Activated CD8-positive, alpha-beta memory T cell treated with anti-CD3 and anti-CD28 coated beads for 36 hours (primary cell): Measurements from ENCODE around the gene DACH1. TPM values are rescaled to one million over a fixed set of nuclear protein-coding genes. Genes with fewer than 3 reads are reported as not detected.
"Not testable (repeated sequence)": the region's sequence is repeated elsewhere in the genome, so short reads cannot be mapped to it uniquely, and the experiment has no call there.

Experiments used
- CTCF ChIA-PET: fragments of 350-600 bp; sonication (Branson Sonifier 250); formaldehyde crosslinking; loops from one replicate; lab custom pipeline; 2021; ENCODE audit warnings: antibody characterized with exemption; lab: Charles Lee
- POLR2A ChIA-PET: fragments of 350-600 bp; sonication (Branson Sonifier 250); formaldehyde crosslinking; loops from one replicate; lab custom pipeline; 2021; ENCODE audit warnings: antibody characterized with exemption; lab: Charles Lee
- total RNA-seq, 2 experiments: library from RNA; stranded (reverse); gene quantifications; one replicate each; pipeline ENCODE4 v1.2.3, GENCODE V29; 2021

Gene DACH1
- total RNA-seq, 2 experiments from 2014 or later = not detected

- ChIA-PET POLR2A (no interaction called here), CTCF (no interaction called here)
Observed at GRCh38 chr13:71789693-71790329, 77.2 kb downstream of the DACH1 start.

- ChIA-PET POLR2A (no interaction called here), CTCF (no interaction called here)
Observed at GRCh38 chr13:71789037-71789436, 78.0 kb downstream of the DACH1 start.

GRCh38 chr13:71787414-71787813, 79.6 kb downstream of the DACH1 start:
- ChIA-PET CTCF (no interaction called here), POLR2A (no interaction called here)

GRCh38 chr13:71786875-71787274, 80.1 kb downstream of the DACH1 start:
- ChIA-PET CTCF (no interaction called here), POLR2A (no interaction called here)

- ChIA-PET POLR2A (no interaction called here), CTCF (no interaction called here)
Observed at GRCh38 chr13:71785361-71785760, 81.6 kb downstream of the DACH1 start.

GRCh38 chr13:71780546-71780945, 86.5 kb downstream of the DACH1 start:
- POLR2A ChIA-PET = no interaction called here
- CTCF ChIA-PET = no interaction called here

DNA sequence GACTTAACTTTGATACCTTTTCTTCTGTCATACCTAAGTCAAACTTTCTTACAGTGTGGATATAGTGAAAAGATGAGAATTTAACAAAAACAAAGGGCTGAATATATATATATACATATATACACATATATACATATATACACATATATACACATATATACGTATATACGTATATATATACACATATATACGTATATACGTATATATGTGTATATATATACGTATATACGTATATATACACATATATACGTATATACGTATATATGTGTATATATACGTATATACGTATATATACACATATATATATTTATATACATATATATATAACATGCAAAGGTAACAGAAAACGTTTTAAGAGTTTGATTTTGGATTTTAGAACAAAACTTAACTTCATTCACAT, 88.0 kb downstream of the DACH1 start:
- POLR2A ChIA-PET, CTCF ChIA-PET: not testable (repeated sequence)

GRCh38 chr13:71775966-71776365, 91.0 kb downstream of the DACH1 start:
- ChIA-PET CTCF (no interaction called here), POLR2A (no interaction called here)

- ChIA-PET CTCF (no interaction called here), POLR2A (no interaction called here)
Observed at GRCh38 chr13:71774863-71775262, 92.1 kb downstream of the DACH1 start.

- ChIA-PET CTCF (no interaction called here), POLR2A (no interaction called here)
Observed at GRCh38 chr13:71773531-71773930, 93.5 kb downstream of the DACH1 start.

- ChIA-PET POLR2A (no interaction called here), CTCF (no interaction called here)
Observed at GRCh38 chr13:71772361-71772760, 94.6 kb downstream of the DACH1 start.

DNA sequence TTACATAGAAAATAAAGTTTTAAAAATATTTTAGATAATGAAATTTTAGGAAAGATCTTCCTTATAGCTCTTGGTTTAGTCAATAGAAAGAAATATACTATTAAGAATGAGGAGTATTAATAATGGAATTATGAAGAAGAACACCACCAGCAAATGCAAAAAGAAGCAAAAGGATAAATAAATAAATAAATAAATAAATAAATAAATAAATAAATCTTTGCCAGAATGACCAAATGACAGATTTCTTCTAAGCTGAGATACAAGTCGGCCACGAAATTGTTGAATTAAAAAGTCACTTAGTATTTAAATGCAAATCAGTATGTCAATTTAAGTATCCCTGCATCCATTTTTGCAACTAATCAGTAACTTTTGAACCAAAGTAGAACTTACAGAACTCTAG, 95.9 kb downstream of the DACH1 start:
- POLR2A ChIA-PET = no interaction called here
- CTCF ChIA-PET = no interaction called here

DNA sequence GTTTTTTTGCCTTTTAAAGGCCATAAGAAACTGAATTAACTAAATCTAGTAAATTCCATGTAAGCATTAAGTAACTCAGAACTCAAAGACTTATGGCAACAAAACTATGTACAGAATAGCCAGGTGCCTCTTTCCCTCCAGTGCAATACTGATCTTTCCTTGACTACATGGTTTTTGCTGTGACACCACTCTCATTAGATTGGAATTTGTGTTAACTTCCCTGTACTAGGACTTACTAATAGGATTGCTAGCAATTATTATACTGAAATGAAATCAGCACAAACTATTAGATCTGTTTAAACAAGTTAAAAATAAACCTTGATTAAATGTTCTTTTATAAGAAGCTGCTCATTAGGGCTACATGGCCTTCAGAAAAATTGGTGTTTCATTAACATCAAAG, 96.3 kb downstream of the DACH1 start:
- CTCF ChIA-PET = no interaction called here
- POLR2A ChIA-PET = no interaction called here

DNA sequence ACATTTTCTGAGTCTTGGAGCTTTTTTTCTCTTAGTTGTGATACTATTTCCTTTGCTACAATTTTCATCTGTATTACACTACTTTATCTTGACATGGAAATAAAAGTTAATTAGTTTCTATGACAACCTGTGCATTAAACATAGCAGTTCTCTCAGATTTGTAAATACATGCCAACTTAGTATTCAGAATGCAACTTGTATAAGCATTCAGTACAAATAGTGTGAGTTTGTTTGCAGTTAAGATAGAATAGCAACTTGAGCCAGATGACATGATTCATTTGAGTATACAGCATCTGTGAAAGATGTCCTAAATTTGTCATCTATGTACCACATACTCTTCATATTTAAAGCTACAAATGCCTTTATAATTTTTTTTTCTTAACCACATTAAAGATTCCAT, 98.1 kb downstream of the DACH1 start:
- ChIA-PET POLR2A (no interaction called here), CTCF (no interaction called here)

DNA sequence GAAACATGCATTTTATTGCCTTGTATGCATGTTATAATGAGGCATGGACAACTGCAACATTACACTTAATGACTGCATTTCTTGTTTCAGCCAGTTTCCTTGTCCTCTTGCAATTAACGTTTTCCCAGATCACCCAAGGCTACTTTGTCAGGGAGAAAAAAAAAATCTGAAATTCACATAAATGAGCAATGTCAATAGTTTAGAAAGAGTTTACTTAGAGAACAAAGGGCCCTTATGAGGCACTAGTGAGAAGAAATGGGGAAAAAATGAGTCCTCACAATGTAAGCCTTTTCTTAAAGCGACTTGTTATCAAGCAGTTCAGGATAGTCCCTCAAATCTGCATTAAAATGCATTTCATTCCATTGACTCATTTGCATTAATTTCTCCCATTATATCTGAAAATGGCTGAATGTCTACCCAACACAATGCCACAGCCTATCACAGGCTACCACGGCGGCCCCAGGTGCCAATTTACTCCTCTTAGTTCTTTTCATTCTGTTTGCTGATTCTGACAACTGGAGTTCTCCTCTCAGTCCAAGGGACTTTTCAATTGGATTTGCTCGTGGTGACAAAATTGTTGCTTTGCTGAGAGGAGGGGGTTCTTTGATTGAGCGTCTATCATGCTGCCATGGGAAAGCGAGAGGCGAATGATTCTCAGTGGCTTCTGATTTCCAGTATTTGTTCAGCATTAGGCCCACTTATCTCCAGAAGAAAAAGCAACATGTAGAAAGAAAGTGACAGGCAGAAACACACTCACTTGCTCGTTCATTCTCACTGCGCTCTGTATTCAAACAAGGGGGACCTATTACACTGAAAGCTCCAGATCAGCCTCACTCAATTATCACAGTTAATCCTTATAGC, 107.1 kb downstream of the DACH1 start:
- CTCF ChIA-PET = no interaction called here
- POLR2A ChIA-PET = no interaction called here

DNA sequence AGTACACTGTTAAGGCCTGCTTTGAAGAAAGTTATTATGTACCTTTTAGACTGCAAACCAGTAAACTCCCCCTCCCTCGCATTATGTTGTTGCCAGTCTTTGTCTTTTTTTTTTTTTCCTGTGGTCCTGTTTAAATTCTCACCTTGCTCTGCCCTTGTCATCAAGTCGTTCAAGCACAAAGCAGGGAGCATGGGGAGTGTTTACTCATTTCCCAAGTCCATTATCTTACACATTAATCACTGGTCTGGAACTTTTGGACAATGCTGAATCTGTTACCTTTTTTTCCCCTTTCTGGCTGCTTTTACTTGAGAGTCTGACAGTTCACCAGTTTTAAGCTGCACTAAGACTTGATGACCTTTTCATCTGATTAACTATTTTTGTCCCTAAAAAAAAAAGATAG, 108.2 kb downstream of the DACH1 start:
- ChIA-PET CTCF (no interaction called here), POLR2A (no interaction called here)

- CTCF ChIA-PET = no interaction called here
- POLR2A ChIA-PET = no interaction called here
Observed at GRCh38 chr13:71754407-71754974, 112.5 kb downstream of the DACH1 start.

GRCh38 chr13:71752775-71753513, 114.1 kb downstream of the DACH1 start:
- POLR2A ChIA-PET = no interaction called here
- CTCF ChIA-PET = no interaction called here

DNA sequence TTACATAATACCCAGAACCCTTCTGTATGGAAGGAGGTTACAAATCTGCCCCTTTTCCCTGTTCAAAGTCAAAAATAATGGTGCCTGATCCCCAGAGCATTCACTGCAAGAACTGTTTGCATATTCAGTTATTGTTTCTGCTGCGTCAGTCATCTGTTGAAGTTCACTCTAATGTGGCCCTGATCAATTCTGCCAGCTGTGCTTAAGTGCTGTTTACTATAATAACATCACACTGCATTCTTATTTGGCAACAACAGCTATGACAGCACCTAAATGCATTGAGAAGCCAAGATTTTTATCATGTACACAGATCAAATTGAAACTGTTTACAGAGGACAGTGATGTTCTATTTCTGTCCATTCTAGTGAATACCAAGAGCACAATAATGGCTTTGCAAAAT, 115.9 kb downstream of the DACH1 start:
- ChIA-PET CTCF (no interaction called here), POLR2A (no interaction called here)

DNA sequence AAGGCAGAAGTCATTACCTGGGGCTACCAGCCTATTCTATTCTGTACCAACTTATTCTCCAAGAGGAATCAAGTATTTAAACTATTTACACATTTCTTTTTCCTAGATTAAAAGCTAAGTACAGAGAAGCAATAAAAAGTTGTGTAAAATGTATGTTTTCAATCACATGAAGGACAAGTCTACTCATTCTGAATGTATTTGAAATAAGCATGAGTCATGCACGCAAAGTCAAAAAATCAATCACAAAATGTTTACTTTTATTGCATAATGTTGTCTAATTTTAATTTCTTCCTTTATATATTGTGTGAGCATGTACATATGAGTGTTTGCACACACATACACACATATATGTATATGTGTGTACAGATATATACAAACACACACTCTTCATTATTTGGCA, 136.7 kb downstream of the DACH1 start:
- CTCF ChIA-PET = no interaction called here
- POLR2A ChIA-PET = no interaction called here
